Left ventricle myocardium inferior (tissue), 1 donor: Measurements from ENCODE around the gene REEP1. TPM values are rescaled to one million over a fixed set of nuclear protein-coding genes. Genes with fewer than 3 reads are reported as not detected.
A peak's percentile ranks its signal among the peaks of the same experiment; 100 is the strongest.

Experiments used
- DNase-seq: peaks from one replicate; pipeline ENCODE4 v3.0.0-alpha.2; 2020
- H3K27ac ChIP-seq: fragments of 200-600 bp; replicated peaks from 2 replicates; pipeline ENCODE4 v1.8.0; 2021
- H3K27me3 ChIP-seq: fragments of 200-600 bp; 2 replicates; pipeline ENCODE4 v1.8.0; 2021; ENCODE audit warnings: low read depth
- H3K36me3 ChIP-seq: fragments of 200-600 bp; 2 replicates; pipeline ENCODE4 v1.8.0; 2021
- H3K4me1 ChIP-seq: fragments of 200-600 bp; 2 replicates; pipeline ENCODE4 v1.8.0; 2021
- H3K4me3 ChIP-seq: fragments of 200-600 bp; 2 replicates; pipeline ENCODE4 v1.8.0; 2021; ENCODE audit warnings: mild to moderate bottlenecking, moderate library complexity
- H3K9me3 ChIP-seq: fragments of 200-600 bp; replicated peaks from 2 replicates; pipeline ENCODE4 v1.8.0; 2021
- intact Hi-C: fragments of 100-400 bp; cut with micrococcal nuclease; formaldehyde crosslinking; loops from one replicate; pipeline ENCODE4 v1.11.0; 2022
- total RNA-seq: library from RNA; stranded (reverse); fragmentation: NEBNext Ultra II Directional; extraction: Animal tissue kit (Norgen Biotek cat#: 25700); gene quantifications from one replicate; pipeline ENCODE4 v1.2.1, GENCODE V29; 2021
- TF ChIP-seq, protein P1 (sequence below): fragments of 200-600 bp; IDR thresholded peaks from 2 replicates; pipeline ENCODE4 v1.8.0; 2021; ENCODE audit warnings: antibody characterized with exemption, mild to moderate bottlenecking, borderline replicate concordance
- donor health status: DM: no; HTN: yes; CAD: no; lungs with severe emphysema.

Gene REEP1
- total RNA-seq, 1 donor from 2014 or later, result 30.2 TPM

DNA sequence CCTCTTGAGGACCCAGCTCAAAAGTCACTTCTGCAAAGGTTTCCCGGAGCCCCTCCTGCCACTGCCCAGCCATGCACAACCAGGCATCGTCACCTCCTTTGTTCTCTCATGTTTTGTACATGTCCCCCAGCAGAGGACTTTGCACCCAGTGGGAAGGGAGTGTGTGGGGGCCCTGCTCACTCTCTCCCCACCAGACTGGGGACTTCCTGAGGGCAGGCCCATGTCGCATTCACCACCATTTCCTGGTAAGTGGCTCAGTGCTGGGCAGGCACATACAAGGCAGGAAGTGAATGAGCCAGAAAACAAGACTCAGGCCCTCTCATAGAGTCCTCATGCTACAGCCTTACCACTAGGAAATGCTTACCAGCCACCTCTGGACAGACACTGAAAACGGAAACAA is 119.3 kb downstream of the REEP1 start:
- TF ChIP-seq, protein P1, sequence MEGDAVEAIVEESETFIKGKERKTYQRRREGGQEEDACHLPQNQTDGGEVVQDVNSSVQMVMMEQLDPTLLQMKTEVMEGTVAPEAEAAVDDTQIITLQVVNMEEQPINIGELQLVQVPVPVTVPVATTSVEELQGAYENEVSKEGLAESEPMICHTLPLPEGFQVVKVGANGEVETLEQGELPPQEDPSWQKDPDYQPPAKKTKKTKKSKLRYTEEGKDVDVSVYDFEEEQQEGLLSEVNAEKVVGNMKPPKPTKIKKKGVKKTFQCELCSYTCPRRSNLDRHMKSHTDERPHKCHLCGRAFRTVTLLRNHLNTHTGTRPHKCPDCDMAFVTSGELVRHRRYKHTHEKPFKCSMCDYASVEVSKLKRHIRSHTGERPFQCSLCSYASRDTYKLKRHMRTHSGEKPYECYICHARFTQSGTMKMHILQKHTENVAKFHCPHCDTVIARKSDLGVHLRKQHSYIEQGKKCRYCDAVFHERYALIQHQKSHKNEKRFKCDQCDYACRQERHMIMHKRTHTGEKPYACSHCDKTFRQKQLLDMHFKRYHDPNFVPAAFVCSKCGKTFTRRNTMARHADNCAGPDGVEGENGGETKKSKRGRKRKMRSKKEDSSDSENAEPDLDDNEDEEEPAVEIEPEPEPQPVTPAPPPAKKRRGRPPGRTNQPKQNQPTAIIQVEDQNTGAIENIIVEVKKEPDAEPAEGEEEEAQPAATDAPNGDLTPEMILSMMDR, result no peak
- Histone ChIP-seq H3K27ac (no peak overlapping the region), H3K4me1 (peaks cover 48% of the 10 kb centered on the region), H3K36me3 (peaks cover 8% of the 10 kb centered on the region), H3K27me3 (no peaks in the 10 kb centered on the region), H3K4me3 (no peak overlapping the region), H3K9me3 (no peaks in the 10 kb centered on the region)
- intact Hi-C loops, result no loop called here
- DNase-seq, result no peak

DNA sequence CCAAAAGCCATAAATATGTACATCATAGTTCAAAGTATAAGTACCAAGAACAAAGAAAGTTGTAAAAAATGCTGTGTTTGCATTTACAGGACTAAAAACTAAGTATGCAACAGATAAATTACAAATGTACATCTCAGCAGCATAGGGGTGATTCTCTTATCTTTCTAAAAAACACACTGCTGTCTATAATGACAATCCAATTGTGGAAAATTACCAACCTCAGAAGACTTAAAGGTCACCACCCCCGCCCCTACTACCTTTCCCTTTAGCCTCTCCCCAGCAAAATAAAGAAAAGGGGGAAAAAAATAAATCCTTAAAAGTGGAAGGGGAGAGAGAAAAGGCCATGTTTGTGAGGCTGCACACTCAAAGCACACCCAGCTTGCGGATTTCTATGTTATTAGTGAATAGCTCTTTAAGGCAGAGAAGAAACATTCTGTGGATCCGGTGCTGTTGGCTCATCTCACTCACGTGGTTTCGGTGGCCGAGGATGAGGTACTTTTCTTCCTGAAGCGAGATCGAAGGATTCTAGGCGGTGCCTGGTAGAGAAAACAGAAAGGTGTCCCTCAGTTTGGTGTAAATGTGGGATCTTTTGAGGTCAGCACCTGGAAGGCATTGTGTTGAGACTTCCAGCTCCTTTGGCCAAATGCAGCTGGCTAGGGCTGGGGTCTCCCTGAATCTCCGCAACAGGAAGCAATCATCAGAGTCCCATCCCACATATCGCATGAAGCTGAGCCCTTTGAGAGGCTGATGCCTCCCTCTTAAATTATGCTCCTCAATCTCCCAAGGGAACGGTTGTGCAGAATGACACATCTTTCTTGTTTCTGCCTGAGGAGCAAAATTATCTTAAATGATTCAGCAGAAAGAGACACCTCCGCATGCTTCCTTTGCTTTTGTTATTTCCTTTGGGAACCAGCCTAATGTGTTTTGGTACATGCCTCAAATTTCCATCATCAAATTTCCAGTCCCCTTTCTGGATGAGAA is 120.6 kb downstream of the REEP1 start:
- TF ChIP-seq, protein P1, result no peak
- Histone ChIP-seq H3K4me3 (peak overlapping the region; percentile 34), H3K27ac (peak overlapping the region; percentile 38), H3K27me3 (no peaks in the 10 kb centered on the region), H3K36me3 (peaks cover 20% of the 10 kb centered on the region), H3K4me1 (peaks cover 41% of the 10 kb centered on the region), H3K9me3 (no peaks in the 10 kb centered on the region)
- intact Hi-C loops, result no loop called here
- no peak for DNase-seq

DNA sequence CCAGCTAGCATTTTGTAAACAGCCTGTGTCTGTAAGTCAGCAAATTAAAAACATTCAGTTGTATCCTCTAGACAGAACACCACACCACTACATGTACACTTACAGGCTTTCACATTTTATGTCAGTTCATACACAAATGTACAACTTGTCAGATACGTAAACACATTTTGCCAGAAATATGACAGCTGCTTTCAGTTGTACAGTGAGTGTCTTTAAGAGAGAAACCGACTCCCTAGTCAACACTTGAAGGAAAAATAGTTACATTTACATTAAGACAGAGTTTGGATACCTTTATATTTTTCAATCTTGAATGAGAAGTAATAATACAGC is 123.0 kb downstream of the REEP1 start:
- DNase-seq, result no peak
- peaks cover 44% of the 10 kb centered on the region for H3K36me3 ChIP-seq
- H3K4me3 ChIP-seq, result no peak overlapping the region
- TF ChIP-seq, protein P1, result no peak
- H3K4me1 ChIP-seq, result peaks cover 28% of the 10 kb centered on the region
- no peaks in the 10 kb centered on the region for H3K9me3 ChIP-seq
- intact Hi-C loops, result no loop called here
- no peaks in the 10 kb centered on the region for H3K27me3 ChIP-seq
- peak overlapping the region; percentile 51 for H3K27ac ChIP-seq

DNA sequence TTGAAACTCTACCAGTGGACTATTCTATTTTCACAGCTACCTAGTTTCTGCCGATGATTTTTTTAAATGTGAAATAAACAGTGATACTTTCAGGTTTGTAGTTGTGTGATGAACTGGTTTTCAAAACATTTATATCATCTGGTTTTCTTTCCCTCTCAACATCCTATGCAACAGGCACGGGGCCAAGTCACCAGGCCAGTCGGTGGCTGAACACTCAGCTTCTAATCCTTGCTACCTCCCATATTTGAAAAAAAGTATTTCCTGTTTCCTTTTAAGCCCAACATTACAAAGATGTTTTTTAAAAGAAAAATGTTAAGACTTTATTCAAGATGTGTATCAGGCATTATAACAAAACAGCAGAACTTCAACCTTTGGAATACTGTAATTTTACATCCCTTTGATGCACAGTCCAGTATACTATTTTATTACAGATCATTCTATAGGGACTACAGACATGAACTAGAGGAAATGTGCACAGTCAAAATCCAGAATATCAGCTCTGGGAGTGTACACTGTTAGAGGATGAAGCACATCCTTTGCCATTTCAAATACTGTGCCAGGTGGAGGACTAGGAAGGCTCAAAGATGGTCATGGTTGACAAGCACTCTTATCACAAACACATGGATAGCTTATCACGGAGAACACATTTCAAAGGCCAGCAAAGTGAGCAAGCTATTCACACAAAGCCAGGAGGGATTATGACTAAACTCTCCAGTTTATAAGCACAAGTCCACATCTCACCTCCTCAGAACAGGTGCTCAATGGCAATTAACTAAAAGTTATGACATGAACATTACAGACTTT is 123.5 kb downstream of the REEP1 start:
- no peak for DNase-seq
- Histone ChIP-seq H3K4me3 (no peak overlapping the region), H3K9me3 (no peaks in the 10 kb centered on the region), H3K4me1 (peaks cover 28% of the 10 kb centered on the region), H3K27ac (peak overlapping the region; percentile 51), H3K36me3 (peaks cover 50% of the 10 kb centered on the region), H3K27me3 (no peaks in the 10 kb centered on the region)
- TF ChIP-seq, protein P1, result no peak
- intact Hi-C loops, result no loop called here

DNA sequence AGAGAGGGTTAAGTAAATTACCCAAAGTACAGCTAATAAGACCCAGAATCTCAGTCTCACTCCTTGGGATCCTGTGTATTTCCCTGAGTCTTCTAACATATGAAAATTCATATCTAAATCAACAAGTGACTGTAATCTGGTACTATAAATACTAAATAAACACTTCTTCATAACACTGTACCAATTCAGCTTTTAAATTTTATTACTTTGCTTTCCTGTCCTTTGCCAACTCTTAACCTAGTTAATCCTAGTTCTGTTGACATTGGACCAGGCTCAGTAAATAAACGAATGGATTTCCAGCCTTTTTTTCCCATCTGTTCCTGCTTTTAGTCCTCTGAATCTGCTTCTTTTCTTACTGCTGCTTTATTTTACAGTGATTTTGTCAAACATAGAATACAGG is 124.4 kb downstream of the REEP1 start:
- H3K4me1 ChIP-seq, result peaks cover 28% of the 10 kb centered on the region
- TF ChIP-seq, protein P1, result no peak
- intact Hi-C loops, result no loop called here
- DNase-seq, result no peak
- H3K9me3 ChIP-seq, result no peaks in the 10 kb centered on the region
- peaks cover 58% of the 10 kb centered on the region for H3K36me3 ChIP-seq
- H3K27me3 ChIP-seq, result no peaks in the 10 kb centered on the region
- no peak overlapping the region for H3K4me3 ChIP-seq
- peak overlapping the region; percentile 51 for H3K27ac ChIP-seq
